T1000 (cell line): Measurements from ENCODE around the gene ATOH8.

Source experiments
- DNase-seq: peaks from one replicate; lab custom pipeline; 2025; ENCODE audit warnings: mixed read lengths; lab: John Stamatoyannopoulos, UW

The ATOH8 gene

DNA sequence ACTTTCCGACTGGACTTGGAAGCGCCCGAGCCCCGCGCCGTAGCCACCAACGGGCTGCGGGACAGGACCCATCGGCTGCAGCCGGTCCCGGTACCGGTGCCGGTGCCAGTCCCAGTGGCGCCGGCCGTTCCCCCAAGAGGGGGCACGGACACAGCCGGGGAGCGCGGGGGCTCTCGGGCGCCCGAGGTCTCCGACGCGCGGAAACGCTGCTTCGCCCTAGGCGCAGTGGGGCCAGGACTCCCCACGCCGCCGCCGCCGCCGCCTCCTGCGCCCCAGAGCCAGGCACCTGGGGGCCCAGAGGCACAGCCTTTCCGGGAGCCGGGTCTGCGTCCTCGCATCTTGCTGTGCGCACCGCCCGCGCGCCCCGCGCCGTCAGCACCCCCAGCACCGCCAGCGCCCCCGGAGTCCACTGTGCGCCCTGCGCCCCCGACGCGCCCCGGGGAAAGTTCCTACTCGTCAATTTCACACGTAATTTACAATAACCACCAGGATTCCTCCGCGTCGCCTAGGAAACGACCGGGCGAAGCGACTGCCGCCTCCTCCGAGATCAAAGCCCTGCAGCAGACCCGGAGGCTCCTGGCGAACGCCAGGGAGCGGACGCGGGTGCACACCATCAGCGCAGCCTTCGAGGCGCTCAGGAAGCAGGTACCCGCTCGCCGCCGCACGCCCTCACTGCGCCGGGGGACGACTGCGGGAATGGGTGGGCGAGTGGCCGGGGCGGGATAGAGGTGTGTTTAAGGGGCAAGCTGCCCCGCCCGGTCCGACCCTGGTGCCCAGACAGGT is 713 bp downstream of the ATOH8 start:
- DNase-seq: peak; percentile 33

DNA sequence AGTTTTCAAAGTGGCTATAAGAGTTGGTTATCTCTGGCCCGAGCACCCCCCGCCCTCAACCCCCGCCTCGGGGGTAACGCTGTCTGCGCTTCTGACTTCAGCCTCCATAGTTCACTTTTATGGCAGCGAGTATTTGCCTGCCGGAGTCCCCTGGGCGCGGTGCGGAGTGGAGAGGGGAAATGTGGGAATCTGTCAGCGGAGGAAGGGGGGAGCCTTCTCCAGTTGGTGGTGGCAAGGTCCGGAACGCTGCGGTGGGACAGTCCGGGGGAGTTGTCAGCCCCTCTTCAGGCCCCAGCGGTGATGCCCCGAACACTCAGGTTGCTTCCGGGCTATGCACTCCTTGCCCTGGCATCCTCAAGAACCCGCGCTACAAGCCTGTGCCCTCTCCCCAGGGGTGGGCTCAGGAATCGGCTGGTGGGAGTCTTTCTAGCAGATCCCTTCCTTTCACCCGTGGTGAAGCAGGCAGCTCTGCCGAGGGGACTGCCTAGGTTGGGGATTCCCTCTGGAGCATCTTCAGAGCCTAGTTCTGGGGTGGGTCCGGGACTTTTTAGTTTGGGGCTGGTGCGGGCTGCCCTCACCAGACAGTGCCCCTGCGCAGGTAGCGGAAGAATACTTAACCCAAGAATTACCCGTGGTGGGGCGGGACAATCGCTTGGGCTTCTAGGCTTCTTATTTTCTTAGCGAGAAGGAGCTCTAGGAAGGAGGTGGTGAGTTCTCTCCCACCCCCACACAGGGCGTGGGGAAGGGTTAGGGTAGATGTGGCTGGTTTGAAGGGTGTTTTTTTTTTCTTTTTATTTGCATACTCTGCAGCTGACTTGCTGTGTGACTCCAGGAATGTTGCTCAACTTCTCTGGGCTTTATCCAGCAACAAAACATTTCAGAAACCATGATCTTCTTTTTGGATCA is 1.6 kb downstream of the ATOH8 start:
- DNase-seq: no peak

DNA sequence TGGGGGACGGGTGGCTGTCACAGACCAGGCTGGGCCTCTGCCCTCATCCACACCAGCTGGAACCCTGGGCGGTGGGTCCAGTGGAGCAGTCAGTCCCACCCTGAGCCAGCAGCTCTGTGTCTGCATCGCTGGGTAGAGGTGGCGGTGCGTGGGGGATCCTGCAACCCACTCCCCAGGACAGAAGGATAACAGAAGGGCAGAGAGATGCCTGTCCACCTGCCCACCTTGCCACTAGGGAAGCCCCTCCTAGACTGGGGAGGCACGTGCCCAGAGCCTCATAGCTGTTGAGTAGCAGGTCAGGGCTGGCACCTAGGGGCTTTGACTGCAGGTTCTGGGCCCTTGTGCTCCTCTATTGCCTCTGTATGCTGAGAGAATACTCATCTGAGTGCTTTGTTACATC is 2.4 kb downstream of the ATOH8 start:
- DNase-seq: no peak

DNA sequence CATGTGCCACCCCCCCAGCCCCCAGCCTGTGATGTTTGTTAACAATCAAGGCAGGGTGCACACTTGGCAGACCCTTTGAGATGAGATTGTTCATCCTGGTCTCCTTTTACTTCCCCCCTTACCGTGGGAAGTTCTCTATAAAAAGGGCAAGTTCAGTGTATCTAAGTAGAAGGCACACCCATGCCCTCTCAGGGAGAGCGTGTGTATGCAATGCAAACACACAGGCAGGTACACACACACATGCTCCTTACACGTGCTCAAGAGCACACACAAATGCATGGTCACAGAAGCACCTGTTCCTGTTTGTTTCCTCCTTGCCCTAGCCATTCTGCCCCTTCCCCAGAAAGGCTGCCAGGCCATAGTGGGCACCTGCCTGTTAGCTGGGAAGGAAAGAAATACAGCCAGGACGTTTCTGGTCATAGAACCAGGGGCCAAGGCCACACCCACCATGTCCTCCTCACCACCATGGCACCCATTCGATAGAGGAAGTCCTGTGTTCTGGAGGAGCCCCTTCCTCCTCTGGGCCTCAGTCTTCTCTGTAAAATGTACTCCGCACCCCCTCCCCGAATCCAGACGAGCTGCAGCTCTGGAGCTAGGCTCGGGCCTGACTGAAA is 3.1 kb downstream of the ATOH8 start:
- DNase-seq: no peak

DNA sequence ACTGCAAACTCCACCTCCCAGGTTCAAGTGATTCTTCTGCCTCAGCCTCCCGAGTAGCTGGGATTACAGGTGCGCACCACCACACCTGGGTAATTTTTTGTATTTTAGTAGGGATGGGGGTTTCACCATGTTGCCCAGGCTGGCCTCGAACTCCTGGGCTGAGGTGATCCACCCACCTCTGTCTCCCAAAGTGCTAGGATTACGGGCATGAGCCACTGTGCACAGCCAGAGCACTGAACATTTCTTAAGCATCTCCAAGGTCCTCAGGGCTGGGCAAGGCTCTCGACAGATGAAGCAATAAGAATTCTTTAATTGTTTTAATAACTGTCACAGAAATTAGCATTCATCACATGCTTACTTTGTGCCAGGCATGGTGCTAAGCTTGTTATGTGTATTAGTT is 4.1 kb downstream of the ATOH8 start:
- no peak for DNase-seq

DNA sequence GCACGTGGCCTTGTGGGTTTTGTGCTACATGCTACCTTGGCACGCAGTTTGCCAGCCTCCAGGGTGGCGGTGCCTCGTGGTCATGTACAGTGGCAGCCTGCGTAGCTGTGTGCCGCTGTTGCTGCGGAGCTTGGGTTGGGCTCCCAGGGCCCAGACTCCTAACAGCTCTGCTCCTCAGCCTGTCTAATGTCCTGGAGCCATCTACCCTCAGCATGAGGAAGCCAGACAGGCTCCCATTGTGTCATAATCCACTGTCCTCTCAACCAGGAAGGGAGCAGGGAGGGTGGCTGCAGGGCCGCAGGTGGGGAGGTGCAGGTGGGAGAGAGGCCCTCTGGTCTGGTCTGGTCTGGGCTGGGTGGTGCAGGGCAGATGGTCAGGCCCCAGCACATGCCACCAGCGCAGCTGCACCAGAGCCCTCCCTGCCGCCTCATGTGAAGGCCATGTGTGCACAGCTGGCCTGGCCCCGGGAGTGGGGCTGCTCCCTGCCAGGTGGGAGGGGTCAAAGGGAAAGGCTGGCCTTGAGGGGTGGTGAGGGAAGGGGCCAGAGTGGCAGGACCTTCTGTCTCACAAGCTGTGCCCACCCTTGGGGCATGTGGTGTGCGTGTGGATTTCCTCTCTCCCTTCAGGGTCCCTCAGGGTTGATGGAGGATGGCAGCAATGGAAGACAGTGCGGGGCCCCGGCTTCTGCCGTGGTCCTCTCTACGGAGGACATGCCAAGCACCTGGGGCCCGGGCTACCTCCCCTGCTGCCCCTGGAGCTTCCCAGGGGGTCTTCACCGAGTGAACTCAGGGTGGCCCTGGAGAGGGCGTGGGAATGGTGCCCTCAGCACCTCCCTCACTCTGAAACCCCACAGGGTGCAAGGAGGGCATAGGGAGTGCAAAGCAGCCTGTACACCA is 4.8 kb downstream of the ATOH8 start:
- no peak for DNase-seq

DNA sequence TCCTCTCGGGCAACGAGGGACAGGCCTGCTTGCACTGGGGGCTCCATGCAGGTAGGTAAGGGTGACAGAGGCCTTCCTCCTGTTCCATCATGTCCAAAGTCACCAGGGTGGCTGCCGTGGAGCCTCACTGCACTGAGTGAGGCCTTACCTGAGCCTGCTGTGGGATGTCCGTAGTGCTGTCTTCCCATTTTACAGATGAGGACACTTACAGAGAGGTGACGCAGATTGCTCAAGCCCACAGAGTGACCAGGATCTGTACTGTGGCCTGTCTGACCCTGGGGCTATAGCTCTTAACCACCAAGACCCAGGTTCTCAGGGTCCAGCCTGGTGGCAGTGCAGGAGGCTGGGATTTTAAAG is 5.4 kb downstream of the ATOH8 start:
- DNase-seq: no peak

DNA sequence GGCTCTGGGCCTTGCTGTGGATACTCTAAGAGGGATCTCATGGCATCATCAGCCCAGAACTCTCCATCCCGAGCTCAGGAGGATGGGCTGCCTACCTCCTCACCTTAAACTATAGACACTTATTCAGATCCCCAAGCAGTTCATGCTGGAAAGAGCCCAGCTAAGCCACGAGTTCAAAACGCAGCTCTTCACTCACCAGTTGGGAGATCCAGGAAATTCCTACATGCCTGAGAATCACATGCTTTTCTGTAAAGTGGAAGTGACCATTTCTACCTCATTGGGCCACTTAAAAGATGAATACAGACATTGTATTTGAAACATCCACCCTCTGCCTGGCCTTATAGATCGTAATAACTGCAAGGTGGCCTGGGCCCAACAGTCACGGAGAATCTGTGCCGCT is 6.6 kb downstream of the ATOH8 start:
- no peak for DNase-seq

DNA sequence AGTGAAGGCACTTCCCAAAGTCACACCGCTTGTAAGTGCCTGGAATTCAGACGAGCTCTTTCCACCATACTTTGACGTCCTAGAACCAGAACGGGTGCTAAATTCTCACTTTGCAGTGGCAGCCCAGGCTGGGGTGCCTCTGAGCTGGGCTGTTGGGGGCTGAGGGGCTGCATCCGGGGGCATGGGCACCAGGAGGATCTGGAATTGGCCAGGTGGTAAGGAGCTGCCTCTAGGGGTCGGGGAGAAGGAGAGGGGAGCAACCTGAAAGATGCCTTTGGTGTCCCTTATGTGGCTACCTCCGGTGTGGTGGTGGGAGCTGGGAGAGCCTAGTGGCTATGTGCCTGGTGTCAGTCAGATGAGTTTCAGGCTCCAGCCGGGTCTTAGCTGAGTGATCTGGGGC is 7.1 kb downstream of the ATOH8 start:
- no peak for DNase-seq

DNA sequence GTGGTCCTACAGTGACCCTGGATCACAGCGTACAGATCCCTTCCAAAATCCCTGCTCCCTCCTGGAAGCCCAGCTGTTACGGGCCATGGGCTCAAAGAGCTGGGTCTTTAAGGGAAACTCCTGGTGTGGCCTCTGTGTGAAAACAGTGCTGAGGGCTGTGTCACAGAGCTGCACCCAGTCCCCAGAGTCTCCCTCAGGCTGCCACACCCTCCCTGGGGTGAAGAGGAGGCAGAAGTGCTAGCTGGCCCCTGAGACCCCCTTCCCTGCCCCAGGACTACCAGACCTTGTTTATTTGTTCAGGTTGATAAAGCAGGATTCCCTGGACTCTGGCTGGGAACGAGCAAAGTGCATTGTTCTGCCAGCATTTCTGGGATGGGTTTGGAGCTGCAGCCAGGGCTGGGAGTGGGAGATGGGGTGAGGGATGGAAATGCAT is 7.7 kb downstream of the ATOH8 start:
- DNase-seq: no peak

DNA sequence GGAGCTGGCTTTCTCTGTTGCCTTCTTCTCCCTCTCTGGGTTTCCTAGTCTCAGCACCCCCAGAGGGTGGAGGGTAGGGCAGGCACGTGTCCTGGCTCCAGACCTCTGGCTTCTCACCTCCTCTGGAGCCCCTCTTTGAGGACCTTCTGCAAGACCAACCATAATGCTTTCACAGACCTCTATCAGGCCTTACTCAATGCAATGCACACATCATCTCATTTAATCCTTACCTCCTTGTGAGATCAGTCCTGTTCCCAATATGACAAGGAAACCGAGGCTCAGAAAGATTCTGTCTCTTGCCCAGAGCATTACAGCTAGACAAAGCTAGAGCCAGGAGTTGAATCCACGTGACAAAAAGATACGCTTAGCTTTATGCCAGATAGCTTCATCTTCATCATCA is 8.2 kb downstream of the ATOH8 start:
- no peak for DNase-seq

DNA sequence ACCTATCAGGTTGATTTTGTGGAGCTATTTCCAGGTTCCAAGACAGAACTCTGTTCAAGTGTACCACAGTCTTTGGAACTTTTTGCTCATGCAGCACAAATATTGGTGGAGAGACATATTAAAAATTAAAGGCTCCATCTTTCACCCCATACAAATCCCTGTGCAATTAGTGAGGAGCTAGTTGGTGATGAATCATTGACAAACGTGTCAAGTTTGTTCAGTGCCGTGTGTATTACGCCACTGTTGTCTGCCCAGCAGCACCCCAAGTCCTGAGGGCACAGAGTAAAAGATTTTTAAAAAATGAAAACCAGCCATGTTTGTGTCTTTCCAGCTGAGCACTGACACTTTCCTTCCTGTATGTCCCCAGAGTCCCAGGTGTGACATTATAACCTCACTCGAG is 9.3 kb downstream of the ATOH8 start:
- no peak for DNase-seq

DNA sequence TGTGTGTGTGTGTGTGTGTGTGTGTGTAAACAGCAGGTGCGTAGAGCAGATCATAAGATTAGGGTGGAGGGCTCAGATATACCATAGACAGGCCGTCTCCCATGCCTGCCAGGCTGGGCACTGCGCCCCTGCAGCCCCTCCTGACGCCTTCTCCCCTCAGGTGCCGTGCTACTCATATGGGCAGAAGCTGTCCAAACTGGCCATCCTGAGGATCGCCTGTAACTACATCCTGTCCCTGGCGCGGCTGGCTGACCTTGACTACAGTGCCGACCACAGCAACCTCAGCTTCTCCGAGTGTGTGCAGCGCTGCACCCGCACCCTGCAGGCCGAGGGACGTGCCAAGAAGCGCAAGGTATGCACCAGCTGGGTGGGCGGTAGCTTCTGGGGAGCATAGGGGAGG is 10.0 kb downstream of the ATOH8 start:
- DNase-seq: no peak

DNA sequence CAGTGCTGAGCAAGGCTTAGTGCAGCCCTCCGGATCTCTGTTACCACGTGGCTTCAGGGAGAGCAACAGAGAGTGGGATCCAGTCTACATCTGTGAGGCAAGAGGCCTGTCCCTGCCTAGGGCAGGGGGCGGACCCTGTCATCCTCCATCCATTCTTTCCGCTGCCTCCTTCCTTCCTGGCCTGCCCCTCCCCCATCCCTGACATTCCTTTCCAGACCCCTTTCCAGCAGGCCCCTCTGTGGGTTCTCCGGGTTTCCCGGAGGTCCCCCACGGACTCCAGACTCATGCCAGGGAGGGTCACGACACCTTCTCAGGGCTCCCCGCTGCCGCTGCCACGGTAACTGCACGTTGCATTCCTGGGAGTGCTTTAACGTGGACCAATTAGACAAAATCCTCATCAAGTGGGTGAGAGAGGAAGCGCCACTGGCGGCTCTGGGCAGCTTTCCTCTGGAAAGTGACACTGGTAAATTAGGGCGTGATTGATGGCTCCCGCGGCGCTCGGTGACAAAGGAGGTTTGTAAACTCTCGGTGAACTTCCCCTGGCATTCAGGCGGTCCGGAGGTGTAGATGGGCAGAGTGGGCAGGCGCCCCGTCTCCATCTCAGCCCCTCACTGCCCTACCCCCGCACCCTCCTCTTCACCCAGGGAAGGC is 11.4 kb downstream of the ATOH8 start:
- no peak for DNase-seq

DNA sequence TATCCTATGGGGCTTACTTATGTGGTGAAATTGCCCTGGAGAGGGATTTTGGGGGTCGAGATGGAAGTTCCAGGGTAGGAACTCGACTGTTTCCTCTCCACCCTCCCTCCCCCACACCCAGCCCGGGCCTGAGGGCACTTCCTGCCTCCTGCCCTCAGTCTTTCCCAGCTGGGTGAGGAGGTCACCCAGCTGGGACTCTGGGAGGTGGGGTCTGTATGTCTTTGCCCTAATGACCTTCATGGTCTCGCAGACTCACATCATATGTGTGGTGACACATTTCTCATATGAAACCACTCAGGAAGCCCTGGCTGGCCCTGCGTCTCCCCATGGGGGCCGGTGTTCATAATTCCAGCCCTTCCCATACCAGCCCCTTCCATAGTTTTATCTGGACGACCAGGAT is 12.4 kb downstream of the ATOH8 start:
- no peak for DNase-seq

DNA sequence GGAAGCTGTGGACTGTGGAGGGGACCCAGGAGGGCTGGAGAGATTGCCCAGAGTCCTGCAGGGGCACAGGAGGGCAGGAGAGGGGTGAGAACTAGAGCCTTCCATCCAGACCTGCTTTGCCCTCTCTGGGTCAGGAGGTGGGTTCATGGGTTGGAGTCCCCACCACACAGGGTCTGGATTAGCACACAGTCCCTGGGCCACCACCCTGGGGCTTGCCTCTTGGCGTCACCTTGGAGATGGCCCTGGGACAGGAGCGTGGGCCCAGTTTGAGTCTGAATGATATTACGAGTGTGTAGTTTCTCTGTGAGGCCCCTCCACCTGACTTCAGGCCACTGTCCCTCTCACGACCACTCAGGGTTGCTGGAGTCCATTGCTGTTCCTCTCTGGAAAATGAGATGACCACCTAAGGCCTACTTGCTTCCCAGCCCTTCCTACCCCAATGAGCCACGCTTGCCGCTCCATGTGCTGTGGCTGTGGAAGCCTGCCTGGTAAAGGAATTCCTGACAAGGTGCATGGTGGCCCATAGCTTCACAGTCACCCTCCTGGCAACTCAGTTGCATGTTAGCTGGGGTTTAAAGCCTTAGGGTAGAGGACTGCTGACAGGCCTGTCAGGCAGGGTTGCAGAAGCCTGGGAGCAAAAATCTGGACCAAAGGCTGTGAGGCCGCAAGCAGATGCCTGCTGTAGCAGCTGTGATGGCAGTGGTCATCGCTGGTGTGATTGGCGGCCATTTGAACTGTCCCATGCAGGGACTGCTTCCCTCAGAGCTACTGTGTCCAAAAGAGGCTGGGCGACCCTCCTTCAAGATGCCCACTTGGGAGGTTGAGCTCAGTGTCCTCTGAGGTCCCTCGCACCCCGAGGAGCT is 14.2 kb downstream of the ATOH8 start:
- DNase-seq: no peak

DNA sequence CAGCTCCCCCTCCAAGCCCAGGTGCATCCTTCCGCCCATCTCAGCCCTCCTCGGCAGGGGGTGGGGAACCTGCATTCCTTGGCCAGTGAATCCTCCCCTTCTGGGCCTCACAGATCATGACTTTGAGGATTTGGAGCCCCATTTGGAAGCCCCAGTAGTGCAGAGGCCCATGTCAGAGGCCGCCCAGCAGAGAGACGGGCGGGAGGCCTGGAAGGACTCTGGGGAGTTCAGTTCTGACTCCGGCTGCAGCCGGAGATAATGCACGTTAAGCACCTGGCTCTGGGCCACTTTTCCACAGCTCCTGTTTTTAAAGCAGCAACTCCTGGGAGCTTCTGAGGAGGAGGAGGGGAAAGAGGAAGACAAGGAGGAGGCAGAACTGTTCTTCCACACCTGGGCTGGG is 14.9 kb downstream of the ATOH8 start:
- DNase-seq: no peak

DNA sequence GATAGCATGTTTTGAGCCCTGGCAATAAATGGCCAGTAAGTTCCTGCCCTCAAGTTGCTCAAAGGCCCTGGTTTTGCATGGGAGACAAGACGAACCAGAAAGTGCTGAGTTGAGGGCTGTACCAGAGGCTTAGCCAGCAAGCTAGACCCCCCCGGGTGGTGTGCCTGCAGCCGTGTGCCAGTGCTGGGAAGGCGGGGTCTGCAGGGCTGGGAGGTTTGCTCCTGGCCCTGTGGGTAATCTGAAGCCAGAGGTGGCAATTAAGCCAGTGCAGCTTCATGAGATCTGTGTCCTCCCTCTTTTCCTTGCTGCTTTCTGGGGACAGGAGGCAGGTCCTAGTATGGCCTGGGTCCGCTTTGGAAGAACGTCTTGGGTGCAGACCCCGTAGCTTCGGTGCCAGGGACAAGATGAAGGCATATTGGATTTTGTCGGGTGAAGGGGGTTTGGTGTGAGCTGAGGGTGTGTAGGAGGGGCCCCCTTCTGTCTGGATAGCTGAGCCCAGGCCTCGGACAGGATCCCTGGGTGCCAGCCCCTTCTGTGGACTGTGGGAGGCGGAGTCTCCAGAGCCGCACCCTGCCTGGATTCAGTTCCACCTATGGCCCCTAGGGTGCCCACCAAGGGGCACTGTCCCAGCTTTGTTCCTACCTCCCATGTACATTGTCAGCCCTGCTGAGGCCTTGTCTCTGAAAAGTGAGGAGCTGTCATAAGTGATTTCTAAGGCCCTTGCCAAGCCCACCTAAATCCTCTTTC is 15.6 kb downstream of the ATOH8 start:
- DNase-seq: no peak

DNA sequence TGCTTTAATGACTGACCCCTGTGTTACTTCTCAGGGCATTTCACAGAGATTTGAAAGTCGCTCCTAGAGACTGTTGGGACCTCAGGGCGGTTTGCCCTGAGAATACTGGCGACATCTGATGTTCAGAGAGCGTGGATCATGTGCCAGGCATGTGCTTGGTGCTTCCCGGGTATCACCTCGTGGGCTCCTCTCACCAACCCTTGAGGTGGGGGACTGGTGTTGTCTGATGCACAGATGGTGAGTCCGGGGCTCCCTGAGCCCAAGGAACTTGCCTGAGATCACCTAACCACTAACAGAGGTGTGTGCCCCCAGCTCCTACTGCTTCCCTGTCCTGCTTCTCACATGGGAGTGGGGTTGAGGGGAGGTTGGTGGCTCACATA is 16.2 kb downstream of the ATOH8 start:
- no peak for DNase-seq

DNA sequence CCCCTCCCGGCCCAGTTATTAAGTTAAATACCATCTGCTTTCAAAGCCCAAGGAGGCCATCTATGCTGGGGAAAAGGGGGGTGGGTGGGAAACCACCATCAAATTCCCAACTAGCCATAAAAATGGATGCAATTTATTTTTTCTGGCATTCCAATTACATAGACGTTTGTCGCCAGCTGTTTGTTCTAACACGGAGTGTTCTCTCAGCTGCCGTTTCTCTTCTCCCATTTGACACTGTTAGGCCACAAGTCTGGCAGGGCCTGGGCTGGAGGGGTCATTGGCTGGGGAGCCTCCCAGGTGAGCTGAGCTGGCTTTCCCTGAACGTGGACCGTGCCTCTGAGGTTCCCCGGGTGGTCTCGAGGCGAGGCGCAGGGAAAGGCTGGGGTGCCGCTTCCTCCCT is 16.6 kb downstream of the ATOH8 start:
- DNase-seq: no peak
